HepG2 (cell line): ENCODE data around the gene ABI3. TPM values are rescaled to one million over a fixed set of nuclear protein-coding genes. Genes with fewer than 3 reads are reported as not detected.

Source experiments
- ATF2 ChIP-seq: sonication (generic); formaldehyde crosslinking; IDR thresholded peaks from 2 replicates; pipeline ENCODE4 v1.4.0; 2020; ENCODE audit warnings: missing genetic modification reagents
- ATM ChIP-seq: fragments of 450-650 bp; IDR thresholded peaks from 2 replicates; pipeline ENCODE4 v1.7.1; 2017; ENCODE audit warnings: mild to moderate bottlenecking, borderline replicate concordance
- FOXA3 ChIP-seq: IDR thresholded peaks from 2 replicates; pipeline ENCODE4 v1.6.1; 2016; ENCODE audit warnings: missing genetic modification reagents, missing compliant biosample characterization
- HDAC1 ChIP-seq: sonication (generic); formaldehyde crosslinking; IDR thresholded peaks from 2 replicates; pipeline ENCODE4 v1.5.1; 2020; ENCODE audit warnings: mild to moderate bottlenecking, missing genetic modification reagents
- HNRNPLL ChIP-seq: fragments of 200-400 bp; formaldehyde crosslinking; IDR thresholded peaks from 2 replicates; pipeline ENCODE4 v1.6.1; 2017; ENCODE audit warnings: mild to moderate bottlenecking, low read depth, low read length; ENCODE audit not compliant: poor library complexity, severe bottlenecking
- HOXA5 ChIP-seq: sonication (generic); formaldehyde crosslinking; IDR thresholded peaks from 2 replicates; pipeline ENCODE4 v1.4.0; 2020; ENCODE audit warnings: missing genetic modification reagents
- KDM5B ChIP-seq: sonication (generic); formaldehyde crosslinking; IDR thresholded peaks from 2 replicates; pipeline ENCODE4 v1.4.0; 2020; ENCODE audit warnings: missing genetic modification reagents, mild to moderate bottlenecking, borderline replicate concordance
- MBD4 ChIP-seq: IDR thresholded peaks from 2 replicates; pipeline ENCODE4 v1.6.1; 2012; ENCODE audit warnings: low read length, inconsistent platforms, borderline replicate concordance
- MNT ChIP-seq: fragments of 450-650 bp; IDR thresholded peaks from 2 replicates; pipeline ENCODE4 v1.6.1; 2016
- PCBP2 ChIP-seq: fragments of 200-400 bp; formaldehyde crosslinking; optimal IDR thresholded peaks from 2 replicates; pipeline ENCODE3; 2018; ENCODE audit warnings: low read length, low read depth; ENCODE audit not compliant: poor library complexity, severe bottlenecking
- POLR2A ChIP-seq, 2 experiments: IDR thresholded peaks; 2 replicates each; pipeline ENCODE4 v1.6.1; 2011; ENCODE audit warnings: low read depth in 2 of 2, low read length in 2 of 2, mild to moderate bottlenecking in 1 of 2, moderate library complexity in 1 of 2; ENCODE audit not compliant: insufficient read depth in 1 of 2
- SKI ChIP-seq: fragments of 450-650 bp; IDR thresholded peaks from one replicate; pipeline ENCODE4 v1.6.1; 2018; ENCODE audit warnings: mild to moderate bottlenecking; ENCODE audit not compliant: partially characterized antibody
- SUZ12 ChIP-seq: fragments of 150-350 bp; IDR thresholded peaks from 2 replicates; pipeline ENCODE4 v1.6.1; 2014; ENCODE audit warnings: low read depth, low read length
- TIGD3 ChIP-seq: sonication (generic); formaldehyde crosslinking; IDR thresholded peaks from 2 replicates; pipeline ENCODE4 v1.5.1; 2020; ENCODE audit warnings: mild to moderate bottlenecking, missing genetic modification reagents, borderline replicate concordance
- USF2 ChIP-seq, 2 experiments: sonication (generic) in 1 of 2; formaldehyde crosslinking in 1 of 2; IDR thresholded peaks; 2 replicates each; pipeline versions ENCODE4 v1.5.1 to v1.6.1; 2011 to 2020; ENCODE audit warnings: borderline replicate concordance in 1 of 2, low read depth in 1 of 2, low read length in 1 of 2, mild to moderate bottlenecking in 1 of 2, missing genetic modification reagents in 1 of 2, moderate library complexity in 1 of 2
- YY1 ChIP-seq: IDR thresholded peaks from 2 replicates; pipeline ENCODE4 v1.6.1; 2011; ENCODE audit warnings: low read length, low read depth, moderate library complexity, mild to moderate bottlenecking; ENCODE audit not compliant: insufficient read depth, insufficient replicate concordance
- ZNF234 ChIP-seq: sonication (generic); formaldehyde crosslinking; conservative IDR thresholded peaks from 2 replicates; pipeline ENCODE4 v1.5.1; 2020; ENCODE audit warnings: mild to moderate bottlenecking, missing genetic modification reagents
- ZNF597 ChIP-seq: sonication (generic); formaldehyde crosslinking; IDR thresholded peaks from 2 replicates; pipeline ENCODE4 v1.5.0; 2020; ENCODE audit warnings: missing genetic modification reagents
- ZNF75D ChIP-seq: sonication (generic); formaldehyde crosslinking; IDR thresholded peaks from 2 replicates; pipeline ENCODE4 v1.8.1; 2023; ENCODE audit warnings: missing genetic modification reagents, mild to moderate bottlenecking, borderline replicate concordance
- ZNF841 ChIP-seq: sonication (generic); formaldehyde crosslinking; IDR thresholded peaks from 2 replicates; pipeline ENCODE4 v1.8.1; 2023; ENCODE audit warnings: missing genetic modification reagents, borderline replicate concordance
- polyA plus RNA-seq, 8 experiments: library from polyadenylated mRNA; depleted of rRNA in 3 of 8; stranded (reverse) in 7 of 8; unstranded in 1 of 8; fragments of >200 nt; fragmentation: Illumina TruSeq in 4 of 8; extraction: Trizol in 4 of 8; gene quantifications; 2 replicates each; pipeline versions ENCODE4 v1.2.1 to v1.2.3, GENCODE V29; 2011 to 2016; ENCODE audit warnings: low read depth in 4 of 8, missing spikeins in 1 of 8, mixed read lengths in 1 of 8; ENCODE audit not compliant: insufficient read depth in 1 of 8
- total RNA-seq, 5 experiments: library from RNA; depleted of rRNA; stranded (reverse); fragments of >200 nt; fragmentation: Illumina TruSeq; extraction: Trizol; gene quantifications; 2 replicates each; pipeline ENCODE4 v1.2.3, GENCODE V29; 2016; ENCODE audit warnings: low read depth in 1 of 5

Gene ABI3
- total and polyA plus RNA-seq, 2 of the 13 experiments (the other 11 are each of a cell fraction or from before 2014, with no cell fraction given) = not detected

- TF ChIP-seq ATF2 (CRISPR knock-in tag) (peak; percentile 82), YY1 (peak; percentile 63), HDAC1 (CRISPR knock-in tag) (peak; percentile 70), POLR2A (IDR thresholded peaks at IDR 0.05; ENCODE audit: insufficient read depth in 1 of 2, low read depth in 2 of 2, low read length in 2 of 2) (peak in 1 of 2 experiments; percentile 57; a peak in 3 of 4 replicates), ZNF75D (no peak), ZNF234 (CRISPR knock-in tag) (peak; percentile 18), ZNF597 (CRISPR knock-in tag) (peak; percentile 89; the same call in 1 of the 2 replicates), ATM (no peak), SKI (peak; percentile 60), HNRNPLL (peak; percentile 74), PCBP2 (peak; percentile 65), MBD4 (no peak), USF2 (IDR thresholded peaks at IDR 0.05; ENCODE audit: low read depth, low read length) (no peak), USF2 (CRISPR knock-in tag; IDR thresholded peaks at IDR 0.05; ENCODE audit: borderline replicate concordance) (0 out of 2 replicates have a peak, but pooled peaks have one; percentile 13), MNT (0 out of 2 replicates have a peak, but pooled peaks have one; percentile 10), KDM5B (CRISPR knock-in tag) (peak; percentile 71; the same call in 1 of the 2 replicates), FOXA3 (CRISPR knock-in tag) (peak; percentile 49; the same call in 1 of the 2 replicates), SUZ12 (0 out of 2 replicates have a peak, but pooled peaks have one; percentile 5), ZNF841 (peak; percentile 81; the same call in 1 of the 2 replicates), HOXA5 (CRISPR knock-in tag) (peak; percentile 96), TIGD3 (peak; percentile 31; the same call in 1 of the 2 replicates)
Measured at GRCh38 chr17:49191917-49192741, 18.4 kb upstream of the ABI3 start (continued).
